Loucy (cell line): ENCODE data around the gene APH1B.
"Not testable (repeated sequence)": the region's sequence is repeated elsewhere in the genome, so short reads cannot be mapped to it uniquely, and the experiment has no call there.

Experiments used
- H2AFZ ChIP-seq: fragments of 200-600 bp; sonication (generic); 2 replicates; pipeline ENCODE4 v1.6.0; 2016; ENCODE audit warnings: antibody characterized with exemption, mild to moderate bottlenecking, low read length, moderate library complexity
- H3F3A ChIP-seq: fragments of 200-600 bp; 2 replicates; pipeline ENCODE4 v1.6.0; 2016; ENCODE audit warnings: antibody characterized with exemption, low read depth, mild to moderate bottlenecking
- H3K27me3 ChIP-seq: fragments of 200-600 bp; sonication (generic); 2 replicates; pipeline ENCODE4 v1.6.1; 2014; ENCODE audit warnings: low read length, mild to moderate bottlenecking; ENCODE audit not compliant: insufficient read depth, poor library complexity, severe bottlenecking
- H3K36me3 ChIP-seq: fragments of 200-600 bp; sonication (generic); 2 replicates; pipeline ENCODE4 v1.6.1; 2016; ENCODE audit warnings: low read length; ENCODE audit not compliant: insufficient read depth
- H3K4me1 ChIP-seq: fragments of 200-600 bp; sonication (generic); 2 replicates; pipeline ENCODE4 v1.5.1; 2014; ENCODE audit warnings: low read length, mild to moderate bottlenecking; ENCODE audit not compliant: insufficient read depth, poor library complexity, severe bottlenecking
- H3K4me2 ChIP-seq: fragments of 200-600 bp; sonication (generic); 2 replicates; pipeline ENCODE4 v1.6.0; 2014; ENCODE audit warnings: antibody characterized with exemption, low read length, low read depth, mild to moderate bottlenecking; ENCODE audit not compliant: poor library complexity, severe bottlenecking
- H3K4me3 ChIP-seq: fragments of 200-600 bp; sonication (generic); 2 replicates; pipeline ENCODE4 v1.5.1; 2014; ENCODE audit warnings: low read length, mild to moderate bottlenecking, mixed read lengths; ENCODE audit not compliant: poor library complexity, severe bottlenecking
- H3K79me2 ChIP-seq: fragments of 200-600 bp; sonication (generic); 2 replicates; pipeline ENCODE4 v1.6.1; 2014; ENCODE audit warnings: low read length; ENCODE audit not compliant: insufficient read depth
- H3K9ac ChIP-seq: fragments of 200-600 bp; sonication (generic); 2 replicates; pipeline ENCODE4 v1.6.0; 2014; ENCODE audit warnings: mild to moderate bottlenecking, low read depth, low read length, moderate library complexity; ENCODE audit not compliant: poor library complexity, severe bottlenecking
- H3K9me2 ChIP-seq: fragments of 200-600 bp; sonication (generic); replicated peaks from 2 replicates; pipeline ENCODE4 v1.6.1; 2016; ENCODE audit warnings: low read depth, low read length, mixed read lengths
- H3K9me3 ChIP-seq: fragments of 200-600 bp; sonication (generic); 2 replicates; pipeline ENCODE4 v1.6.1; 2014; ENCODE audit warnings: mild to moderate bottlenecking, antibody characterized with exemption, low read length, low read depth; ENCODE audit not compliant: insufficient read depth
- H4K20me1 ChIP-seq: fragments of 200-600 bp; sonication (generic); 2 replicates; pipeline ENCODE4 v1.6.0; 2014; ENCODE audit warnings: antibody characterized with exemption, low read length, mild to moderate bottlenecking; ENCODE audit not compliant: insufficient read depth, poor library complexity, severe bottlenecking
- CTCF ChIP-seq: fragments of 200-600 bp; sonication (generic); conservative IDR thresholded peaks from 2 replicates; pipeline ENCODE4 v1.5.1; 2014; ENCODE audit warnings: mild to moderate bottlenecking, antibody characterized with exemption, low read length
- EZH2phosphoT487 ChIP-seq: fragments of 200-600 bp; IDR thresholded peaks from 2 replicates; pipeline ENCODE4 v1.6.1; 2018; ENCODE audit warnings: antibody characterized with exemption, mild to moderate bottlenecking, moderate library complexity, borderline replicate concordance

The APH1B gene

GRCh38 chr15:63233667-63234423 lies 43.6 kb upstream of the APH1B start:
- TF ChIP-seq EZH2phosphoT487: no peak
- no peak for TF ChIP-seq CTCF
- H3K4me3 ChIP-seq: no peak overlapping the region
- no peak overlapping the region for H3K4me2 ChIP-seq
- H3K4me1 ChIP-seq: peaks cover 51% of the 10 kb centered on the region
- peaks cover 5% of the 10 kb centered on the region for H3F3A ChIP-seq
- H3K79me2 ChIP-seq: peaks cover 86% of the 10 kb centered on the region
- no peaks in the 10 kb centered on the region for H3K27me3 ChIP-seq
- H4K20me1 ChIP-seq: peaks cover 54% of the 10 kb centered on the region
- H3K9me3 ChIP-seq: no peaks in the 10 kb centered on the region
- no peak overlapping the region for H2AFZ ChIP-seq
- no peaks in the 10 kb centered on the region; the same call in 1 of the 2 replicates for H3K36me3 ChIP-seq
- H3K9ac ChIP-seq: no peak overlapping the region
- H3K9me2 ChIP-seq: no peaks in the 10 kb centered on the region

- peaks cover 53% of the 10 kb centered on the region for H3K4me1 ChIP-seq
- H3F3A ChIP-seq: peaks cover 5% of the 10 kb centered on the region
- no peak overlapping the region for H2AFZ ChIP-seq
- H3K79me2 ChIP-seq: peaks cover 86% of the 10 kb centered on the region
- H4K20me1 ChIP-seq: peaks cover 58% of the 10 kb centered on the region
- H3K9ac ChIP-seq: no peak overlapping the region
- no peak overlapping the region for H3K4me2 ChIP-seq
- TF ChIP-seq EZH2phosphoT487 (no peak), CTCF (no peak)
- no peaks in the 10 kb centered on the region; the same call in 1 of the 2 replicates for H3K36me3 ChIP-seq
- no peaks in the 10 kb centered on the region for H3K27me3 ChIP-seq
- H3K9me3 ChIP-seq: no peaks in the 10 kb centered on the region
- H3K9me2 ChIP-seq: no peaks in the 10 kb centered on the region
- no peak overlapping the region for H3K4me3 ChIP-seq
These were observed 42.9 kb upstream of the APH1B start for GRCh38 chr15:63234451-63234870.

GRCh38 chr15:63236272-63236671 lies 41.1 kb upstream of the APH1B start:
- H3K9ac ChIP-seq: no peak overlapping the region
- peaks cover 70% of the 10 kb centered on the region for H4K20me1 ChIP-seq
- peaks cover 56% of the 10 kb centered on the region for H3K4me1 ChIP-seq
- peaks cover 5% of the 10 kb centered on the region for H3F3A ChIP-seq
- H3K36me3 ChIP-seq: no peaks in the 10 kb centered on the region; the same call in 1 of the 2 replicates
- H3K27me3 ChIP-seq: no peaks in the 10 kb centered on the region
- H3K4me3 ChIP-seq: no peak overlapping the region
- H3K4me2 ChIP-seq: no peak overlapping the region
- no peak overlapping the region for H2AFZ ChIP-seq
- H3K9me2 ChIP-seq: no peaks in the 10 kb centered on the region
- H3K79me2 ChIP-seq: peaks cover 86% of the 10 kb centered on the region
- no peaks in the 10 kb centered on the region for H3K9me3 ChIP-seq
- TF ChIP-seq EZH2phosphoT487 (no peak), CTCF (no peak)

DNA sequence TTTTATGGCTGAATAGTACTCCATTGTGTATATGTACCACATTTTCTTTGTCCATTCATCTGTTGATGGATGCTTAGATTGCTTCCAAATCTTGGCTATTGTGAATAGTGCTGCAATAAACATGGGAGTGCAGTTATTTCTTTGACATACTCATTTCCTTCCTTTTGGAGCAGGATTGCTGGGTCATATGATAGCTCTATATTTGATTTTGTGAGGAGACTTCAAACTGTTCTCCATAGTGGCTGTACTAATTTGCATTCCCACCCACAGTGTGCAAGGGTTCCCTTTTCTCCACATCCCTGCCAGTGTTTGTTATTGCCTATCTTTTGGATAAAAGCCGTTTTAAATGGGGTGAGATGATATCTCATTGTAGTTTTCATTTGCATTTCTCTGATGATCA lies 40.3 kb upstream of the APH1B start:
- H3F3A ChIP-seq, H3K4me2 ChIP-seq, H3K9ac ChIP-seq, H2AFZ ChIP-seq, H3K36me3 ChIP-seq, H3K9me3 ChIP-seq, H3K4me3 ChIP-seq, H3K27me3 ChIP-seq, H3K9me2 ChIP-seq: not testable (repeated sequence)
- Histone ChIP-seq H4K20me1 (peaks cover 62% of the 10 kb centered on the region), H3K79me2 (peaks cover 87% of the 10 kb centered on the region), H3K4me1 (peaks cover 48% of the 10 kb centered on the region)
